ENCODE data around the gene SLC13A3.

The SLC13A3 gene

DNA sequence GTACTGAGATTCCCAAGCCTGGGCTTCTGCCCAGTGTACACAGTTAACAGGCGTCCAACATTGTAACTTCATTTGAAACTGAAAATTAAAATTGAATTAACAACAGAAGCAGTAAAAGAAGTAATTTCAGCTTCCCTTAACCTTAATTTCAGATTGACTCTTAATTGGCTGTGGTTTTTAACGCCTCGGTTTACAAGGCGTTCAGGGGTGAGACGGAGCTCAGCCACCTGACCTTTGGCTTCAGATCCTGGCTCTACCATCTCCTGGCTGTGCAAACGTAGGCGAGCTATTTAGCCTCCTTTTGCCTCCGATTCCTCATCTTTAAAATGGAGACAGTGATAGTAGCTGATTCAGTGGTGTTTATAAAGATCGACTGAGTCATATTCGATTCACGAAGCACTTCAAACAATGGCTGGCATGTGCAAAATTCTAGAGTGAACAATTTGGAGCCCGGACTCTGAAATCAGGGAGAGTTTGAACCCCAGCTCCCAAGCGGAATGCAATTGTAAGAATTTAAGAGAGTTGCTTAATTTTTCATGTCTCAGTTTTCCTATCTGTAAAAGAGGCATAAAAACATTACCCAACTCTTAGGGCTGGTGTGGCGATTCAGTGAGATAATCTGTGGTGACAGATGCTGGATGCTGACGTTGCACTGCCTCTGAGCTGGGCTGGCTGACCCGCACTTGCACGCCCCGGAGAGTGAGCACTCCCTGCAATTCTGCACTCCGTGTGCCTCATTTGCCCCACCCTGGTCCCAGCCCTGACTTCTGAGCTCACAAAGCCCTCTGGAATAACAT is 77.3 kb downstream of the SLC13A3 start:
- TF ChIP-seq CTCF (IDR thresholded peaks at IDR 0.05; ENCODE audit: extremely low read depth, insufficient read depth, missing control alignments), result no peak
- in situ Hi-C loops (cut with MboI; ENCODE audit: low pct_unique_long_range_greater_than_20kb, low sequenced_read_pairs, unreplicated experiment), result no loop called here
- DNase-seq (ENCODE audit: low spot score), result no peak

GRCh38 chr20:46573234-46573633 is 78.0 kb downstream of the SLC13A3 start:
- DNase-seq (ENCODE audit: low spot score), result no peak
- in situ Hi-C loops (cut with MboI; ENCODE audit: low pct_unique_long_range_greater_than_20kb, low sequenced_read_pairs, unreplicated experiment), result no loop called here
- no peak for TF ChIP-seq CTCF (IDR thresholded peaks at IDR 0.05; ENCODE audit: extremely low read depth, insufficient read depth, missing control alignments)

- no peak for DNase-seq (ENCODE audit: low spot score)
- no peak for TF ChIP-seq CTCF (IDR thresholded peaks at IDR 0.05; ENCODE audit: extremely low read depth, insufficient read depth, missing control alignments)
- in situ Hi-C loops (cut with MboI; ENCODE audit: low pct_unique_long_range_greater_than_20kb, low sequenced_read_pairs, unreplicated experiment), result no loop called here
Measured at GRCh38 chr20:46572790-46573189, 78.5 kb downstream of the SLC13A3 start.

DNA sequence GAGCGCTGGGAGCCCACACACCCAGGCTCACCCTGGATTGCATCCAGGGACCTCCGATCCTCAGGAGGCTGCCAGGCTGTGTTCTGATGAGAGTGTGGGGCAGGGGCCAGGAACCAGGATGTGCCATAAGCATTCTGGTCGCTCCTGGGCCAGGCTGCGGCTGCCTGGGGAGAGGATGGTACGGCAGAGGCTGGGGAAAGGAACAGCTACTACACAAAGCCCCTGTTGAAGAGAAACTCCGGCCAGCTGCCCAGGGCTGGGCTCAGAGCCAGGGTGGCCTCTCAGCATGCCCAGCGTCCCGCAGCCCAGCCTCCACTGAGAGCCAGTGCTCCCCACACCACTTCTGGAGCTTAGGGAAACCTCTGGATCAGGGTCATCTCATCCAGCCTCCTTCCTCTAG is 79.1 kb downstream of the SLC13A3 start:
- in situ Hi-C loops (cut with MboI; ENCODE audit: low pct_unique_long_range_greater_than_20kb, low sequenced_read_pairs, unreplicated experiment), result no loop called here
- no peak for TF ChIP-seq CTCF (IDR thresholded peaks at IDR 0.05; ENCODE audit: extremely low read depth, insufficient read depth, missing control alignments)
- DNase-seq (ENCODE audit: low spot score), result no peak

- DNase-seq (ENCODE audit: low spot score), result no peak
- in situ Hi-C loops (cut with MboI; ENCODE audit: low pct_unique_long_range_greater_than_20kb, low sequenced_read_pairs, unreplicated experiment), result no loop called here
- TF ChIP-seq CTCF (IDR thresholded peaks at IDR 0.05; ENCODE audit: extremely low read depth, insufficient read depth, missing control alignments), result no peak
Measured at GRCh38 chr20:46571418-46571817, 79.8 kb downstream of the SLC13A3 start.

DNA sequence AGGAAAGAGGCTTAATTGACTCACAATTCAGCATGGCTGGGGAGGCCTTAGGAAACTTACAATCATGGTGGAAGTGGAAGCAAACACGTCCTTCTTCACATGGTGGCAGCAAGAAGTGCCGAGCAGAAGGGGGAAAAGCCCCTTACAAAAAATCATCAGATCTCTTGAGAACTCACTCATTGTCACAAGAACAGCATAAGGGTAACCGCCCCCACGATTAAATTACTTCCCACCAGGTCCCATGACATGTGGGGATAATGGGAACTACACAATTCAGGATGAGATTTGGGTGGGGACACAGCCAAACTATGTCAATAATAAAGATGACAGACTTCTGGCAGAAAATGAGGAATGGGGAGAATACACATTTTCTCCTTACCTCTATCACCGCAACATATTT is 80.3 kb downstream of the SLC13A3 start:
- no peak for DNase-seq (ENCODE audit: low spot score)
- TF ChIP-seq CTCF (IDR thresholded peaks at IDR 0.05; ENCODE audit: extremely low read depth, insufficient read depth, missing control alignments), result no peak
- in situ Hi-C loops (cut with MboI; ENCODE audit: low pct_unique_long_range_greater_than_20kb, low sequenced_read_pairs, unreplicated experiment), result no loop called here

Data from GM13977 (cell line).